Naive B cell (primary cell): ENCODE measurements around the gene RELB. TPM values are rescaled to one million over a fixed set of nuclear protein-coding genes. Genes with fewer than 3 reads are reported as not detected.

Source experiments
- ATAC-seq, 2 donors: fragments of 150-1000 bp; cut with Tn5 transposase; 2 replicates each; pipeline ENCODE4 v1.10.0; 2021; ENCODE audit warnings: low read depth in 2 of 2, mild to moderate bottlenecking in 2 of 2, moderate library complexity in 2 of 2
- DNase-seq: peaks from one replicate; pipeline ENCODE4 v3.0.0; 2022
- H3K27ac Mint-ChIP-seq, 6 donors: one replicate each; pipeline ENCODE4 v1.8.0; 2020 to 2022; ENCODE audit warnings: mild to moderate bottlenecking in 6 of 6, mixed read lengths in 6 of 6, moderate library complexity in 5 of 6, inconsistent platforms in 2 of 6
- H3K27me3 Mint-ChIP-seq, 3 donors: one replicate each; pipeline ENCODE4 v1.8.0; 2021 to 2022; ENCODE audit warnings: mixed read lengths in 3 of 3, mild to moderate bottlenecking in 1 of 3
- H3K36me3 Mint-ChIP-seq, 2 donors: one replicate each; pipeline ENCODE4 v1.8.0; 2020 to 2022; ENCODE audit warnings: mixed read lengths in 2 of 2, inconsistent platforms in 1 of 2, mild to moderate bottlenecking in 1 of 2
- H3K4me1 Mint-ChIP-seq, 3 donors: one replicate each; pipeline ENCODE4 v1.8.0; 2020 to 2022; ENCODE audit warnings: mixed read lengths in 3 of 3, inconsistent platforms in 1 of 3, mild to moderate bottlenecking in 1 of 3, moderate library complexity in 1 of 3
- H3K4me3 Mint-ChIP-seq, 8 donors: one replicate each; pipeline ENCODE4 v1.8.0; 2020 to 2022; ENCODE audit warnings: mild to moderate bottlenecking in 8 of 8, mixed read lengths in 8 of 8, moderate library complexity in 8 of 8, inconsistent platforms in 2 of 8
- H3K9me3 Mint-ChIP-seq, 7 donors: one replicate each; pipeline ENCODE4 v1.8.0; 2020 to 2022; ENCODE audit warnings: mixed read lengths in 7 of 7, mild to moderate bottlenecking in 5 of 7, inconsistent platforms in 2 of 7, moderate library complexity in 1 of 7
- polyA plus RNA-seq, 6 donors: library from polyadenylated mRNA; unstranded; fragments of 300-500 nt; fragmentation: Illumina TruSeq; gene quantifications; one replicate each; pipeline ENCODE4 v1.2.3, GENCODE V29; 2021; ENCODE audit warnings: low read depth in 6 of 6

RELB gene
- polyA plus RNA-seq, 6 donors from 2014 or later, result 29.8 to 72.6 (median 64.7) TPM

GRCh38 chr19:45038931-45039893 is 37.9 kb downstream of the RELB start, which contains the start of gene CLASRP:
Gene CLASRP, plus strand, starts transcription at chr19:45039045. Its CDS starts 1,168 bp downstream, at chr19:45040213.
- Mint-ChIP-seq H3K4me3 (peak within 1 kb of the TSS; percentile 89 to 100 (median 99)), H3K9me3 (peaks cover 0 to 2% (median 0%) of the 10 kb centered on the region in 7 donors), H3K36me3 (peaks cover 0 to 28% of the 10 kb centered on the region in 2 donors), H3K27me3 (no peaks in the 10 kb centered on the region), H3K27ac (peak within 1 kb of the TSS; percentile 92 to 99 (median 97)), H3K4me1 (peaks cover 30 to 43% (median 40%) of the 10 kb centered on the region in 3 donors)
- ATAC-seq (peak; percentile 92 to 93), DNase-seq (peak; percentile 87)

GRCh38 chr19:45040059-45040771 is 39.0 kb downstream of the RELB start:
- peaks cover 0 to 2% (median 0%) of the 10 kb centered on the region in 7 donors for H3K9me3 Mint-ChIP-seq
- H3K4me3 Mint-ChIP-seq, result peak overlapping the region; percentile 82 to 100 (median 98)
- peaks cover 0 to 28% of the 10 kb centered on the region in 2 donors for H3K36me3 Mint-ChIP-seq
- DNase-seq (no peak), ATAC-seq (no peak)
- no peaks in the 10 kb centered on the region for H3K27me3 Mint-ChIP-seq
- peaks cover 30 to 46% (median 43%) of the 10 kb centered on the region in 3 donors for H3K4me1 Mint-ChIP-seq
- peak overlapping the region in 4 of 6 donors; percentile 83 to 98 (median 90) for H3K27ac Mint-ChIP-seq

- peak overlapping the region; percentile 38 to 88 (median 76) for H3K27ac Mint-ChIP-seq
- H3K36me3 Mint-ChIP-seq, result peaks cover 0 to 28% of the 10 kb centered on the region in 2 donors
- H3K4me1 Mint-ChIP-seq, result peaks cover 39 to 54% (median 50%) of the 10 kb centered on the region in 3 donors
- peak overlapping the region; percentile 1 to 100 (median 88) for H3K4me3 Mint-ChIP-seq
- H3K9me3 Mint-ChIP-seq, result no peaks in the 10 kb centered on the region
- DNase-seq (no peak), ATAC-seq (no peak)
- H3K27me3 Mint-ChIP-seq, result no peaks in the 10 kb centered on the region
Observed at GRCh38 chr19:45041125-45041524, 39.9 kb downstream of the RELB start.

GRCh38 chr19:45045671-45046353 is 44.5 kb downstream of the RELB start:
- Mint-ChIP-seq H3K27me3 (no peaks in the 10 kb centered on the region), H3K4me1 (peaks cover 51 to 75% (median 59%) of the 10 kb centered on the region in 3 donors), H3K9me3 (no peaks in the 10 kb centered on the region), H3K4me3 (peak overlapping the region in 7 of 8 donors; percentile 16 to 94 (median 88)), H3K27ac (peak overlapping the region; percentile 15 to 86 (median 65)), H3K36me3 (peaks cover 0 to 11% of the 10 kb centered on the region in 2 donors)
- ATAC-seq, result no peak
- DNase-seq, result no peak

GRCh38 chr19:45046355-45046754 is 45.1 kb downstream of the RELB start:
- peaks cover 51 to 74% (median 55%) of the 10 kb centered on the region in 3 donors for H3K4me1 Mint-ChIP-seq
- DNase-seq (no peak), ATAC-seq (no peak)
- H3K36me3 Mint-ChIP-seq, result peaks cover 0 to 8% of the 10 kb centered on the region in 2 donors
- H3K4me3 Mint-ChIP-seq, result peak overlapping the region in 7 of 8 donors; percentile 76 to 94 (median 91)
- H3K27me3 Mint-ChIP-seq, result no peaks in the 10 kb centered on the region
- no peaks in the 10 kb centered on the region for H3K9me3 Mint-ChIP-seq
- H3K27ac Mint-ChIP-seq, result peak overlapping the region in 5 of 6 donors; percentile 43 to 88 (median 85)

- Mint-ChIP-seq H3K4me1 (peaks cover 47 to 74% (median 55%) of the 10 kb centered on the region in 3 donors), H3K27me3 (no peaks in the 10 kb centered on the region), H3K4me3 (peak overlapping the region; percentile 76 to 94 (median 92)), H3K9me3 (no peaks in the 10 kb centered on the region), H3K27ac (peak overlapping the region; percentile 90 to 98 (median 94)), H3K36me3 (no peaks in the 10 kb centered on the region)
- ATAC-seq, result peak; percentile 69 to 70
- peak; percentile 74 for DNase-seq
Observed at GRCh38 chr19:45047188-45047797, 46.0 kb downstream of the RELB start.

- H3K4me3 Mint-ChIP-seq, result peak overlapping the region; percentile 8 to 77 (median 60)
- H3K4me1 Mint-ChIP-seq, result peaks cover 55 to 86% (median 60%) of the 10 kb centered on the region in 3 donors
- H3K9me3 Mint-ChIP-seq, result no peaks in the 10 kb centered on the region
- DNase-seq (no peak), ATAC-seq (no peak)
- H3K27ac Mint-ChIP-seq, result peak overlapping the region; percentile 67 to 93 (median 89)
- no peaks in the 10 kb centered on the region for H3K36me3 Mint-ChIP-seq
- H3K27me3 Mint-ChIP-seq, result no peaks in the 10 kb centered on the region
Observed at GRCh38 chr19:45049073-45049736, 47.9 kb downstream of the RELB start.

- H3K4me3 Mint-ChIP-seq, result peak overlapping the region in 6 of 8 donors; percentile 40 to 77 (median 65)
Observed at GRCh38 chr19:45050036-45050435, 48.8 kb downstream of the RELB start.

GRCh38 chr19:45051929-45052579 is 50.8 kb downstream of the RELB start:
- peak overlapping the region; percentile 77 to 90 (median 80) for H3K4me3 Mint-ChIP-seq
- H3K4me1 Mint-ChIP-seq, result peaks cover 46 to 74% (median 62%) of the 10 kb centered on the region in 3 donors
- H3K27ac Mint-ChIP-seq, result peak overlapping the region; percentile 76 to 97 (median 92)
- no peaks in the 10 kb centered on the region for H3K27me3 Mint-ChIP-seq
- no peaks in the 10 kb centered on the region for H3K9me3 Mint-ChIP-seq
- ATAC-seq, result peak; percentile 86
- DNase-seq, result peak; percentile 75
- peaks cover 0 to 22% of the 10 kb centered on the region in 2 donors for H3K36me3 Mint-ChIP-seq

More at GRCh38 chr19:45050036-45050435, 48.8 kb downstream of the RELB start:
- no peak for DNase-seq
- Mint-ChIP-seq H3K27me3 (no peaks in the 10 kb centered on the region), H3K27ac (peak overlapping the region; percentile 38 to 93 (median 89)), H3K9me3 (no peaks in the 10 kb centered on the region), H3K36me3 (peaks cover 0 to 8% of the 10 kb centered on the region in 2 donors), H3K4me1 (peaks cover 58 to 85% (median 67%) of the 10 kb centered on the region in 3 donors)
- ATAC-seq, result no peak

GRCh38 chr19:45056831-45057230 is 55.6 kb downstream of the RELB start:
- no peaks in the 10 kb centered on the region for H3K9me3 Mint-ChIP-seq
- DNase-seq (no peak), ATAC-seq (no peak)
- H3K4me3 Mint-ChIP-seq, result peak overlapping the region in 1 of 8 donors; percentile 17
- peaks cover 50 to 63% (median 54%) of the 10 kb centered on the region in 3 donors for H3K4me1 Mint-ChIP-seq
- peak overlapping the region in 4 of 6 donors; percentile 28 to 86 (median 59) for H3K27ac Mint-ChIP-seq
- H3K36me3 Mint-ChIP-seq, result peaks cover 10 to 54% of the 10 kb centered on the region in 2 donors
- H3K27me3 Mint-ChIP-seq, result no peaks in the 10 kb centered on the region

GRCh38 chr19:45057444-45057843 is 56.2 kb downstream of the RELB start:
- H3K4me1 Mint-ChIP-seq, result peaks cover 44 to 57% (median 47%) of the 10 kb centered on the region in 3 donors
- H3K36me3 Mint-ChIP-seq, result peaks cover 10 to 54% of the 10 kb centered on the region in 2 donors

More at GRCh38 chr19:45057444-45057843, 56.2 kb downstream of the RELB start:
- Mint-ChIP-seq H3K9me3 (no peaks in the 10 kb centered on the region), H3K27me3 (no peaks in the 10 kb centered on the region), H3K4me3 (no peak overlapping the region), H3K27ac (peak overlapping the region in 4 of 6 donors; percentile 65 to 86 (median 76))
- ATAC-seq (no peak), DNase-seq (no peak)
